Measurements from ENCODE around the gene MYBPC1. TPM values are rescaled to one million over a fixed set of nuclear protein-coding genes. Genes with fewer than 3 reads are reported as not detected.
"Not testable (repeated sequence)": the region's sequence is repeated elsewhere in the genome, so short reads cannot be mapped to it uniquely, and the experiment has no call there.

Gene MYBPC1
- total and polyA plus RNA-seq, 5 donors from 2014 or later, result not detected

- no peaks in the 10 kb centered on the region for H3K4me1 Mint-ChIP-seq
- H3K27me3 Mint-ChIP-seq, result peaks cover 17% of the 10 kb centered on the region
- Histone ChIP-seq H3K4me3 (ENCODE audit: low read depth, low read length) (no peak overlapping the region), H3K27me3 (ENCODE audit: control insufficient read depth, insufficient read depth, low read length) (peaks cover 7% of the 10 kb centered on the region), H3K36me3 (ENCODE audit: control insufficient read depth, insufficient read depth, low read length) (no peaks in the 10 kb centered on the region), H3K27ac (ENCODE audit: insufficient read depth, low read length, poor library complexity, severe bottlenecking) (no peak overlapping the region), H3K4me1 (ENCODE audit: control insufficient read depth, insufficient read depth, low read length, poor library complexity, severe bottlenecking) (no peaks in the 10 kb centered on the region), H3K9me3 (ENCODE audit: control insufficient read depth in 2 of 2, low read length in 2 of 2) (no peaks in the 10 kb centered on the region)
- DNase-seq (no peak), ATAC-seq (ENCODE audit: low read depth in 2 of 2) (no peak)
- H3K36me3 Mint-ChIP-seq, result no peaks in the 10 kb centered on the region
- no peak overlapping the region for H3K27ac Mint-ChIP-seq
- H3K9me3 Mint-ChIP-seq, result no peaks in the 10 kb centered on the region
- H3K4me3 Mint-ChIP-seq, result no peak overlapping the region
These were observed 52.9 kb downstream of the MYBPC1 start for GRCh38 chr12:101647711-101648110.

GRCh38 chr12:101648195-101648594 is 53.4 kb downstream of the MYBPC1 start:
- no peak for ATAC-seq (ENCODE audit: low read depth in 2 of 2)
- H3K4me3 Mint-ChIP-seq, result no peak overlapping the region

DNA sequence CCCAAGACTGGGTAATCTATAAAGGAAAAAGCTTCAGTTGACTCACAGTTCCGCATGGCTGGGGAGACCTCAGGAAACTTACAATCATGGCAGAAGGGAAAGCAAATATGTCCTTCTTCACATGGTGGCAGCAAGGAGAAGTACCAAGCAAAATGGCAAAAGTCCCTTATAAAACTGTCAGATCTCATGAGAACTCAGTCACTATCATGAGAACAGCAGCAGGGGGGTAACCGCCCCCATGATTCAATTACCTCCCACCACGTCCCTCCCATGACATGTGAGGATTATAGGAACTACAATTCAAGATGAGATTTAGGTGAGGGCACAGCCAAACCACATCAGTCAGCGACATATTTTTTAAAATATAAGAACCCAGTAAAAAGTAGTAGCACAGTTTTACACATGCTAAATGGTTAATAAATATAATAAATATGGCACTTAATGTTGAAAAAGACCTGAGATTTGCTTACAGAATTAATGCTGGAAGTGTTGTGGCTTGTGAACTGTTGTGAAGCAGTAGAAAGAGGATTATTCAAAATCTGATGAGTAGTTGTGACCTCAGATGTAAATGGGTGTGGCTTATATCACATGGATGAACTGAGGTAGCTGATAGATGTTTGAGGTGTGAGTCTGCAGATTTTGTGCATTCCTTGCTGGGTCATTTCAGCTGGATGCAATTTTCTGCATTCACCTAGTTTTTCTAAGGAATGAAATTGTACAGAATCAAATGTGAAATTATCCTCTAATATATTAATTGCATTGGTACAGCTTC is 55.8 kb downstream of the MYBPC1 start:
- Histone ChIP-seq H3K4me3 (ENCODE audit: low read depth, low read length) (no peak overlapping the region), H3K27ac (ENCODE audit: insufficient read depth, low read length, poor library complexity, severe bottlenecking) (no peak overlapping the region), H3K4me1 (ENCODE audit: control insufficient read depth, insufficient read depth, low read length, poor library complexity, severe bottlenecking) (no peaks in the 10 kb centered on the region), H3K27me3 (ENCODE audit: control insufficient read depth, insufficient read depth, low read length) (peaks cover 6% of the 10 kb centered on the region), H3K36me3 (ENCODE audit: control insufficient read depth, insufficient read depth, low read length) (no peaks in the 10 kb centered on the region), H3K9me3 (ENCODE audit: control insufficient read depth in 2 of 2, low read length in 2 of 2) (no peaks in the 10 kb centered on the region)
- ATAC-seq (ENCODE audit: low read depth in 2 of 2), result no peak
- no peak overlapping the region for H3K27ac Mint-ChIP-seq
- H3K36me3 Mint-ChIP-seq, result no peaks in the 10 kb centered on the region
- peaks cover 19% of the 10 kb centered on the region for H3K27me3 Mint-ChIP-seq
- H3K9me3 Mint-ChIP-seq, result no peaks in the 10 kb centered on the region
- no peak for DNase-seq
- no peak overlapping the region for H3K4me3 Mint-ChIP-seq
- H3K4me1 Mint-ChIP-seq, result no peaks in the 10 kb centered on the region

More at GRCh38 chr12:101648195-101648594, 53.4 kb downstream of the MYBPC1 start:
- Histone ChIP-seq H3K27ac (ENCODE audit: insufficient read depth, low read length, poor library complexity, severe bottlenecking) (no peak overlapping the region), H3K4me1 (ENCODE audit: control insufficient read depth, insufficient read depth, low read length, poor library complexity, severe bottlenecking) (no peaks in the 10 kb centered on the region), H3K4me3 (ENCODE audit: low read depth, low read length) (no peak overlapping the region), H3K36me3 (ENCODE audit: control insufficient read depth, insufficient read depth, low read length) (no peaks in the 10 kb centered on the region), H3K27me3 (ENCODE audit: control insufficient read depth, insufficient read depth, low read length) (peaks cover 4% of the 10 kb centered on the region), H3K9me3 (ENCODE audit: control insufficient read depth in 2 of 2, low read length in 2 of 2) (no peaks in the 10 kb centered on the region)
- Mint-ChIP-seq H3K4me1 (no peaks in the 10 kb centered on the region), H3K9me3 (no peaks in the 10 kb centered on the region), H3K27me3 (peaks cover 22% of the 10 kb centered on the region), H3K36me3 (no peaks in the 10 kb centered on the region), H3K27ac (no peak overlapping the region)
- no peak for DNase-seq

- Histone ChIP-seq H3K27ac (ENCODE audit: insufficient read depth, low read length, poor library complexity, severe bottlenecking) (no peak overlapping the region), H3K4me3 (ENCODE audit: low read depth, low read length) (no peak overlapping the region), H3K9me3 (ENCODE audit: control insufficient read depth in 2 of 2, low read length in 2 of 2) (no peaks in the 10 kb centered on the region), H3K4me1 (ENCODE audit: control insufficient read depth, insufficient read depth, low read length, poor library complexity, severe bottlenecking) (no peaks in the 10 kb centered on the region), H3K27me3 (ENCODE audit: control insufficient read depth, insufficient read depth, low read length) (peaks cover 5% of the 10 kb centered on the region), H3K36me3 (ENCODE audit: control insufficient read depth, insufficient read depth, low read length) (no peaks in the 10 kb centered on the region)
- no peak for DNase-seq
- ATAC-seq (ENCODE audit: low read depth in 2 of 2), result no peak
- Mint-ChIP-seq H3K4me1 (no peaks in the 10 kb centered on the region), H3K4me3 (no peak overlapping the region), H3K27ac (no peak overlapping the region), H3K9me3 (no peaks in the 10 kb centered on the region), H3K36me3 (no peaks in the 10 kb centered on the region), H3K27me3 (peaks cover 19% of the 10 kb centered on the region)
These were observed 58.3 kb downstream of the MYBPC1 start for GRCh38 chr12:101653030-101653429.

GRCh38 chr12:101653503-101653902 is 58.7 kb downstream of the MYBPC1 start:
- ATAC-seq (ENCODE audit: low read depth in 2 of 2), result no peak
- Histone ChIP-seq H3K4me3 (ENCODE audit: low read depth, low read length) (no peak overlapping the region), H3K27ac (ENCODE audit: insufficient read depth, low read length, poor library complexity, severe bottlenecking) (no peak overlapping the region), H3K9me3 (ENCODE audit: control insufficient read depth in 2 of 2, low read length in 2 of 2) (no peaks in the 10 kb centered on the region), H3K36me3 (ENCODE audit: control insufficient read depth, insufficient read depth, low read length) (no peaks in the 10 kb centered on the region), H3K27me3 (ENCODE audit: control insufficient read depth, insufficient read depth, low read length) (peaks cover 5% of the 10 kb centered on the region), H3K4me1 (ENCODE audit: control insufficient read depth, insufficient read depth, low read length, poor library complexity, severe bottlenecking) (no peaks in the 10 kb centered on the region)
- no peaks in the 10 kb centered on the region for H3K4me1 Mint-ChIP-seq
- H3K9me3 Mint-ChIP-seq, result peaks cover 0 to 1% (median 0%) of the 10 kb centered on the region in 7 donors
- no peaks in the 10 kb centered on the region for H3K36me3 Mint-ChIP-seq
- H3K27me3 Mint-ChIP-seq, result peaks cover 24% of the 10 kb centered on the region
- no peak overlapping the region for H3K4me3 Mint-ChIP-seq
- H3K27ac Mint-ChIP-seq, result no peak overlapping the region
- no peak for DNase-seq

GRCh38 chr12:101654442-101654841 is 59.7 kb downstream of the MYBPC1 start:
- peaks cover 5% of the 10 kb centered on the region for H3K27me3 ChIP-seq (ENCODE audit: control insufficient read depth, insufficient read depth, low read length)
- Mint-ChIP-seq H3K27me3 (peaks cover 24% of the 10 kb centered on the region), H3K4me3 (no peak overlapping the region), H3K9me3 (peaks cover 0 to 1% (median 0%) of the 10 kb centered on the region in 7 donors), H3K27ac (no peak overlapping the region), H3K4me1 (no peaks in the 10 kb centered on the region), H3K36me3 (no peaks in the 10 kb centered on the region)
- ATAC-seq (ENCODE audit: low read depth in 2 of 2), result no peak
- H3K9me3 ChIP-seq (ENCODE audit: control insufficient read depth in 2 of 2, low read length in 2 of 2), result no peaks in the 10 kb centered on the region
- H3K4me3 ChIP-seq (ENCODE audit: low read depth, low read length), result no peak overlapping the region
- DNase-seq, result no peak
- H3K36me3 ChIP-seq (ENCODE audit: control insufficient read depth, insufficient read depth, low read length), result no peaks in the 10 kb centered on the region
- H3K4me1 ChIP-seq (ENCODE audit: control insufficient read depth, insufficient read depth, low read length, poor library complexity, severe bottlenecking), result no peaks in the 10 kb centered on the region
- H3K27ac ChIP-seq (ENCODE audit: insufficient read depth, low read length, poor library complexity, severe bottlenecking), result no peak overlapping the region

DNA sequence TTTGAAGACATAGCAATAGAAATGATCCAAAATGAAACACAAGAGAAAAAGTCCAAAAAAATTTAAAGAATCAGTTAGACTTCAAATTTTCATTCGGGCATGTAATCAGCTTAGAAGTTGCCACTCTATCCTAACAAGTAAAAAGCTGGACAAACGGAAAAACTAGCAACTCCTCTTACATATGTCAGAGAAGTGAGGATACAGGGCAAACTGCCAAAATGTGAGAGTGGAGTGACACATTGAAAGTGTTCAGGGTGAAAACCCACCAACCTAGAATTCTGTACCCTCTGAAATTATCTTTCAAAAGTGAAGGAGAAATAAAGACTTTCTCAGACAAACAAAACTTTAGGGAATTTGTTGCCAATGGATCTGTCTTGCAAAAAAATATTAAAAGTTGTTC is 60.6 kb downstream of the MYBPC1 start:
- H3K4me3 ChIP-seq (ENCODE audit: low read depth, low read length), result no peak overlapping the region
- Mint-ChIP-seq H3K9me3 (peaks cover 0 to 1% (median 0%) of the 10 kb centered on the region in 7 donors), H3K4me3 (no peak overlapping the region), H3K4me1 (no peaks in the 10 kb centered on the region), H3K27me3 (peaks cover 23% of the 10 kb centered on the region), H3K27ac (no peak overlapping the region), H3K36me3 (no peaks in the 10 kb centered on the region)
- no peaks in the 10 kb centered on the region for H3K4me1 ChIP-seq (ENCODE audit: control insufficient read depth, insufficient read depth, low read length, poor library complexity, severe bottlenecking)
- H3K9me3 ChIP-seq (ENCODE audit: control insufficient read depth in 2 of 2, low read length in 2 of 2), result no peaks in the 10 kb centered on the region
- no peak overlapping the region for H3K27ac ChIP-seq (ENCODE audit: insufficient read depth, low read length, poor library complexity, severe bottlenecking)
- no peak for DNase-seq
- H3K36me3 ChIP-seq (ENCODE audit: control insufficient read depth, insufficient read depth, low read length), result no peaks in the 10 kb centered on the region
- ATAC-seq (ENCODE audit: low read depth in 2 of 2), result no peak
- H3K27me3 ChIP-seq (ENCODE audit: control insufficient read depth, insufficient read depth, low read length), result peaks cover 5% of the 10 kb centered on the region

DNA sequence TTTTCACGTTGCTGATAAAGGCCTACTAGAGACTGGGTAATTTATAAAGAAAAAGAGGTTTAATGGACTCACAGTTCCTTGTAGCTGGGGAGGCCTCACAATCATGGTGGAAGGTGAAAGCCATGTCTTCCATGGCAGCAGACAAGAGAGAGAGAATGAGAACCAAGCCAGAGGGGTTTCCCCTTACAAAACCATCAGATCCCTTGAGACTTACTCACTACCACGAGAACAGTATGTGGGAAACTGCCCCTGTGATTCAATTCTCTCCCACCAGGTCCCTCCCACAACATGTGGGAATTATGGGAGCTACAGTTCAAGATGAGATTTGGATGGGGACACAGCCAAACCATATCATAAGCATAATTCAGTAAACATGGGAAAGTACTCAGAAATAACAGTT is 65.9 kb downstream of the MYBPC1 start:
- H3K27ac ChIP-seq (ENCODE audit: insufficient read depth, low read length, poor library complexity, severe bottlenecking); DNase-seq; ATAC-seq (ENCODE audit: low read depth in 2 of 2); H3K36me3 Mint-ChIP-seq; H3K36me3 ChIP-seq (ENCODE audit: control insufficient read depth, insufficient read depth, low read length); H3K4me1 Mint-ChIP-seq; H3K9me3 ChIP-seq (ENCODE audit: control insufficient read depth in 2 of 2, low read length in 2 of 2); H3K4me3 Mint-ChIP-seq; H3K4me1 ChIP-seq (ENCODE audit: control insufficient read depth, insufficient read depth, low read length, poor library complexity, severe bottlenecking); H3K4me3 ChIP-seq (ENCODE audit: low read depth, low read length); H3K27ac Mint-ChIP-seq; H3K27me3 ChIP-seq (ENCODE audit: control insufficient read depth, insufficient read depth, low read length); H3K9me3 Mint-ChIP-seq: not testable (repeated sequence)
- H3K27me3 Mint-ChIP-seq, result peaks cover 12% of the 10 kb centered on the region
